Stimulated activated CD4-positive, alpha-beta T cell treated with anti-CD3 and anti-CD28 coated beads, Interleukin-1b, Interleukin-23, amount 100 ng/mL, for 4 hours (primary cell): ENCODE results near the gene ARHGEF38.
"Not testable (repeated sequence)": the region's sequence is repeated elsewhere in the genome, so short reads cannot be mapped to it uniquely, and the experiment has no call there.

Source experiments
- DNase-seq, 2 donors: peaks; one replicate each; pipeline ENCODE4 v3.0.0-alpha.2; 2020; ENCODE audit warnings: low read depth in 2 of 2

The ARHGEF38 gene

GRCh38 chr4:105607876-105608275, 55.5 kb downstream of the ARHGEF38 start:
- DNase-seq: no peak

GRCh38 chr4:105609819-105610218, 57.4 kb downstream of the ARHGEF38 start:
- DNase-seq: not testable (repeated sequence)

- no peak for DNase-seq
Measured at GRCh38 chr4:105613306-105613705, 60.9 kb downstream of the ARHGEF38 start.

GRCh38 chr4:105619188-105619931, 66.9 kb downstream of the ARHGEF38 start:
- DNase-seq: no peak

- DNase-seq: no peak
Measured at GRCh38 chr4:105620640-105621323, 68.4 kb downstream of the ARHGEF38 start.

- no peak for DNase-seq
Measured at GRCh38 chr4:105622269-105622668, 69.8 kb downstream of the ARHGEF38 start.

- no peak for DNase-seq
Measured at GRCh38 chr4:105623099-105623498, 70.7 kb downstream of the ARHGEF38 start.

- DNase-seq: no peak
Measured at GRCh38 chr4:105624530-105624929, 72.1 kb downstream of the ARHGEF38 start.

GRCh38 chr4:105625214-105625613, 72.8 kb downstream of the ARHGEF38 start:
- DNase-seq: no peak

- DNase-seq: no peak
Measured at GRCh38 chr4:105626846-105627245, 74.4 kb downstream of the ARHGEF38 start.

- DNase-seq: no peak
Measured at GRCh38 chr4:105627620-105628019, 75.2 kb downstream of the ARHGEF38 start.

- DNase-seq: no peak
Measured at GRCh38 chr4:105630670-105631655, 78.5 kb downstream of the ARHGEF38 start.

- DNase-seq: no peak
Measured at GRCh38 chr4:105631818-105632400, 79.5 kb downstream of the ARHGEF38 start.

- no peak for DNase-seq
Measured at GRCh38 chr4:105632599-105632998, 80.2 kb downstream of the ARHGEF38 start.

GRCh38 chr4:105633241-105633640, 80.8 kb downstream of the ARHGEF38 start:
- DNase-seq: no peak

GRCh38 chr4:105634402-105635080, 82.1 kb downstream of the ARHGEF38 start:
- DNase-seq: no peak

GRCh38 chr4:105637408-105638176, 85.2 kb downstream of the ARHGEF38 start:
- no peak for DNase-seq

GRCh38 chr4:105641845-105642244, 89.4 kb downstream of the ARHGEF38 start:
- DNase-seq: no peak

- no peak for DNase-seq
Measured at GRCh38 chr4:105644257-105644656, 91.8 kb downstream of the ARHGEF38 start.

- DNase-seq: no peak
Measured at GRCh38 chr4:105645440-105645839, 93.0 kb downstream of the ARHGEF38 start.
